K562 (cell line): Measurements from ENCODE around the gene UTS2R. TPM values are rescaled to one million over a fixed set of nuclear protein-coding genes. Genes with fewer than 3 reads are reported as not detected.

ENCODE experiments used
- ATAC-seq: fragments of 200-7000 bp; cut with Tn5 transposase; 3 replicates; pipeline ENCODE4 v1.9.1; 2020; ENCODE audit warnings: moderate library complexity
- BruUV-seq: library from RNA; stranded (reverse); fragments of 400-500 nt; replicated peaks from 2 replicates; lab custom pipeline; 2021; lab: Mats Ljungman, UMichigan
- CTCF ChIA-PET: fragments of 300-600 bp; formaldehyde crosslinking; extraction: SDS; loops from one replicate; lab custom pipeline; 2021; ENCODE audit warnings: low intra/inter-chr PET ratio; lab: Yijun Ruan, JAX
- POLR2A ChIA-PET: fragments of 300-600, 350-650 bp; sonication (Branson Sonifier 250); formaldehyde crosslinking; extraction: SDS; loops from one replicate; lab custom pipeline; 2021; ENCODE audit warnings: antibody characterized with exemption, inconsistent platforms; lab: Yijun Ruan, JAX
- DNase-seq, 4 experiments: peaks; one replicate each; pipeline versions ENCODE4 v3.0.0 to v3.0.0-alpha.2; 2011 to 2018; ENCODE audit warnings: low spot score in 3 of 4, mixed read lengths in 3 of 4; ENCODE audit errors: extremely low read depth in 1 of 4
- FAIRE-seq: peaks from 2 replicates; lab custom pipeline; 2011; peaks lifted over from hg19 to GRCh38; lab: Jason Lieb, UNC
- H2AFZ ChIP-seq: 2 replicates; pipeline ENCODE4 v1.6.0; 2011; ENCODE audit warnings: low read depth, low read length, control low read depth, inconsistent platforms
- H3K27ac ChIP-seq: fragments of 200-600 bp; 3 replicates; pipeline ENCODE4 v1.8.0; 2011; ENCODE audit warnings: low read depth, mild to moderate bottlenecking, control low read depth, inconsistent platforms, low read length, moderate library complexity, mixed read lengths; ENCODE audit errors: extremely low read depth
- H3K27me3 ChIP-seq, 2 experiments: fragments of 300-600 bp in 1 of 2; 2 replicates in 1 of 2; 3 replicates in 1 of 2; pipeline versions ENCODE4 v1.6.0 to v1.8.0; 2011; ENCODE audit warnings: inconsistent platforms in 2 of 2, low read length in 2 of 2, mild to moderate bottlenecking in 1 of 2, mixed read lengths in 1 of 2, moderate library complexity in 1 of 2; ENCODE audit not compliant: control insufficient read depth in 2 of 2, insufficient read depth in 2 of 2
- H3K36me3 ChIP-seq: fragments of 300-600 bp; 3 replicates; pipeline ENCODE4 v1.8.0; 2011; ENCODE audit warnings: mild to moderate bottlenecking, low read length, inconsistent platforms; ENCODE audit not compliant: control insufficient read depth, insufficient read depth
- H3K4me1 ChIP-seq, 2 experiments: fragments of 200-600 bp in 1 of 2; replicated peaks in 1 of 2; 2 replicates in 1 of 2; 3 replicates in 1 of 2; pipeline versions ENCODE4 v1.5.1 to v1.8.0; 2011; ENCODE audit warnings: inconsistent platforms in 2 of 2, low read length in 2 of 2, mild to moderate bottlenecking in 1 of 2, mixed read lengths in 1 of 2, moderate library complexity in 1 of 2; ENCODE audit not compliant: control insufficient read depth in 2 of 2, insufficient read depth in 2 of 2
- H3K4me2 ChIP-seq: 2 replicates; pipeline ENCODE4 v1.6.1; 2011; ENCODE audit warnings: low read length, control low read depth, inconsistent platforms, mixed read lengths; ENCODE audit not compliant: insufficient read depth
- H3K4me3 ChIP-seq: fragments of 200-600 bp; sonication (generic), shearing (Covaris generic); 2 replicates; pipeline ENCODE4 v1.5.1; 2016; ENCODE audit warnings: control low read depth, inconsistent platforms
- H3K79me2 ChIP-seq: fragments of 200-600 bp; 3 replicates; pipeline ENCODE4 v1.8.0; 2011; ENCODE audit warnings: low read length, inconsistent platforms; ENCODE audit not compliant: control insufficient read depth, insufficient read depth
- H3K9ac ChIP-seq, 2 experiments: 2 replicates each; pipeline versions ENCODE4 v1.6.0 to v1.6.1; 2011; ENCODE audit warnings: low read depth in 2 of 2, low read length in 2 of 2, control low read depth in 1 of 2, inconsistent platforms in 1 of 2, mild to moderate bottlenecking in 1 of 2, mixed read lengths in 1 of 2; ENCODE audit not compliant: insufficient read depth in 1 of 2
- H3K9me1 ChIP-seq: one replicate; pipeline ENCODE4 v1.6.0; 2011; ENCODE audit warnings: inconsistent platforms, mild to moderate bottlenecking, low read length, moderate library complexity; ENCODE audit not compliant: control insufficient read depth, insufficient read depth
- H3K9me3 ChIP-seq: replicated peaks from 2 replicates; pipeline ENCODE4 v1.5.1; 2011; ENCODE audit warnings: low read depth, low read length, inconsistent platforms; ENCODE audit not compliant: control insufficient read depth, insufficient read depth
- H4K20me1 ChIP-seq: replicated peaks from 2 replicates; pipeline ENCODE4 v1.6.1; 2011; ENCODE audit warnings: low read length, inconsistent platforms, mixed read lengths; ENCODE audit not compliant: control insufficient read depth, insufficient read depth
- CXXC5 ChIP-seq: fragments of 250-450 bp; sonication (Bioruptor Pico); IDR thresholded peaks from 2 replicates; pipeline ENCODE4 v1.8.0; 2022; ENCODE audit warnings: inconsistent platforms, mild to moderate bottlenecking, moderate library complexity
- MEIS2 ChIP-seq: fragments of 450-650 bp; IDR thresholded peaks from 2 replicates; pipeline ENCODE4 v1.6.1; 2014; ENCODE audit warnings: mild to moderate bottlenecking; ENCODE audit not compliant: partially characterized antibody
- ZNF398 ChIP-seq: fragments of 250-450 bp; sonication (Bioruptor Pico); IDR thresholded peaks from 2 replicates; pipeline ENCODE4 v1.8.0; 2021; ENCODE audit warnings: moderate library complexity, mild to moderate bottlenecking, inconsistent platforms
- WGBS: fragments of 100-300 bp; shearing (Covaris generic); methylation state at CpG from one replicate; pipeline ENCODE4 v1.1.6; 2016; ENCODE audit warnings: low coverage, mixed read lengths; ENCODE audit not compliant: insufficient coverage; ENCODE audit errors: missing lambda C conversion rate; 5-methylcytosine and 5-hydroxymethylcytosine counted together
- in situ Hi-C: fragments of 300-500 bp; cut with MboI; formaldehyde crosslinking; loops from 4 replicates; pipeline ENCODE4 v1.15.0; 2018; ENCODE audit warnings: inconsistent platforms, mixed read lengths
- intact Hi-C: fragments of 100-400 bp; cut with micrococcal nuclease; formaldehyde crosslinking; loops from 2 replicates; pipeline ENCODE4 v1.14.2; 2022
- polyA plus RNA-seq, 8 experiments: library from polyadenylated mRNA; depleted of rRNA in 4 of 8; stranded (reverse) in 5 of 8; unstranded in 3 of 8; fragments of >200 nt; fragmentation: Nextera tagmentation in 2 of 8; fragmentation: Illumina TruSeq in 1 of 8; extraction: Ambion mirVana in 2 of 8; extraction: Trizol in 1 of 8; gene quantifications; 2 replicates each; pipeline versions ENCODE4 v1.2.1 to v1.2.3, GENCODE V29; 2011 to 2014; ENCODE audit warnings: inconsistent platforms in 1 of 8, missing spikeins in 1 of 8
- total RNA-seq, 7 experiments: library from RNA; depleted of rRNA in 6 of 7; stranded (reverse); fragments of >200 nt in 6 of 7; fragmentation: Illumina TruSeq in 2 of 7; extraction: Trizol in 2 of 7; gene quantifications; 2 replicates each; pipeline versions ENCODE4 v1.2.1 to v1.2.3, GENCODE V29; 2011 to 2021; ENCODE audit warnings: low replicate concordance in 1 of 7

UTS2R gene
- total and polyA plus RNA-seq, 9 of the 15 experiments (the other 6 are each of a cell fraction or from before 2014, with no cell fraction given), result 0.22 TPM; not detected in 8

- 64% methylated on average over 7 of the region's 7 CpGs for WGBS
- H3K4me1 ChIP-seq, result peaks cover 9 to 21% of the 10 kb centered on the region in 2 experiments; a peak in 4 of 5 replicates
- H3K27ac ChIP-seq, result no peak overlapping the region
- POLR2A ChIA-PET, result interaction anchor here (0.7 to 3.8 kb wide), 8 partner anchors 7 to 98 kb away, joined by 3 to 27 read pairs (median 4); no protein-coding TSS in a partner anchor
- no peaks in the 10 kb centered on the region for H3K9me1 ChIP-seq
- no peaks in the 10 kb centered on the region for H4K20me1 ChIP-seq
- DNase-seq, result no peak
- CTCF ChIA-PET, result interaction anchor here (0.7 kb wide), 1 partner anchor 10 kb away, joined by 5 read pairs; no protein-coding TSS in a partner anchor
- peak; percentile 21 for TF ChIP-seq MEIS2
- TF ChIP-seq ZNF398 (CRISPR knock-in tag), result no peak
- no peak for TF ChIP-seq CXXC5 (CRISPR knock-in tag)
- no peaks in the 10 kb centered on the region for H3K27me3 ChIP-seq
- H3K9me3 ChIP-seq, result no peaks in the 10 kb centered on the region
- no peak for ATAC-seq
- peak; percentile 48 for FAIRE-seq
- intact Hi-C loops, result no loop called here
- H3K9ac ChIP-seq, result peak overlapping the region in 1 of 2 experiments; percentile 10; a peak in 1 of 4 replicates
- peak overlapping the region; percentile 34; the same call in 1 of the 2 replicates for H2AFZ ChIP-seq
- peak overlapping the region; percentile 39 for H3K4me2 ChIP-seq
- no peaks in the 10 kb centered on the region for H3K79me2 ChIP-seq
- in situ Hi-C loops, result no loop called here
- no peak overlapping the region for H3K4me3 ChIP-seq
- H3K36me3 ChIP-seq, result no peaks in the 10 kb centered on the region
- BruUV-seq, result no TSS peak
Observed at GRCh38 chr17:82366749-82367148, 4.8 kb upstream of the UTS2R start.
